Vagina (tissue), 2 donors: ENCODE data around the gene CRTAC1.

Experiments used
- POLR2A ChIP-seq, 2 donors: fragments of 450-650 bp; IDR thresholded peaks; one replicate each; pipeline ENCODE4 v1.6.1; 2017; ENCODE audit warnings: antibody characterized with exemption in 2 of 2, mild to moderate bottlenecking in 2 of 2, moderate library complexity in 2 of 2
- POLR2AphosphoS5 ChIP-seq, 2 donors: sonication (generic); formaldehyde crosslinking; IDR thresholded peaks; one replicate each; pipeline ENCODE4 v1.9.0; 2017; ENCODE audit warnings: antibody characterized with exemption in 2 of 2, mild to moderate bottlenecking in 2 of 2, low read depth in 1 of 2; ENCODE audit not compliant: insufficient read depth in 1 of 2
- TF ChIP-seq, protein P1 (sequence below), 3 experiments: fragments of 450-650 bp in 2 of 3; fragments of 200-600 bp in 1 of 3; sonication (generic) in 1 of 3; IDR thresholded peaks; one replicate each; pipeline ENCODE4 v1.5.1; 2017 to 2019; ENCODE audit warnings: antibody characterized with exemption in 3 of 3, mild to moderate bottlenecking in 2 of 3, moderate library complexity in 2 of 3

DNA sequence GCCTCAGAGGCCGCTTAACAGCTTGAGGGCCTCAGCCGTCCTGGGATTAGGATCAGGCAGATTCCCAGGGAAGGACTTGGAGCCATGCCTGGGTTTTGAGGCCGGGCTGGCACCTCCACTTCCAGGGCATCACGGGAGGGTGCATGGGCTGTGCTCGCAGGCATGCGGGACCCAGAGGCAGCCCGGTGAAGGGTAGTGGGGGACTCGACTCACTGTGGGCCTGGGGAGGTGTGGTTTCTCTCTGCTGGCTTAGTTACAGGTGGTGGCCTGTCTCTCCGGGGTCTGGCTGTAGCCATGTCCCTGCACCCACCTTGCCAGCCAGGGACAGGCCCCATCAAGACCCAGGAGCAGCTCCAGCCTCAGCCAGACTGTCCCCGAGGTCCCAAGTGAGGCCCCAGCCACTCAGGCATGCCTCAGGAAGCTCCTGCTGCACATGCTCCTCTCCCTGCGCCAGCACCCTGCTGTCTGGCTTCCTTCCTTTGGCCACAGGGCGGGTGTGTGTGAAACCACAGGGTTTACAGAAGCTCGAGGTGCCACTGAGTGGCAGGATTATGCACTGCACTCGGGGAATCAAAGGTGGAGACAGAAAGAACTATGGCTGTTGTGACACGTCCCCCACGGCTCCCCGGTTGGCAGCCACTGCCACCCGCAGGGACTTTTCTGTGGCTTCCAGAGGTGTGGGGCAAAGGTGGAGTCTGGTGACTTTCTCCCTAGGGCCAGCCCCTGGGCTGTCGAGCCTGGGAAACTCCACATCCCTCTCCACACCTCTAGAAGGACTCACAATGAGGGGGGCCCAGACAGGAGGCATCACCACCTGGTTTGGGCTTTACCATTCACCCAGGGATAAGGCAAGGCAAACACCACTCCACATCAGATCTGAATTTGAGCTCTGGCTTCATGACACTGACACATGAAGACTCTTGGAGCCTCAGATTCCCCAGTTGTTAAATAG, 161.1 kb downstream of the CRTAC1 start:
- TF ChIP-seq, protein P1, sequence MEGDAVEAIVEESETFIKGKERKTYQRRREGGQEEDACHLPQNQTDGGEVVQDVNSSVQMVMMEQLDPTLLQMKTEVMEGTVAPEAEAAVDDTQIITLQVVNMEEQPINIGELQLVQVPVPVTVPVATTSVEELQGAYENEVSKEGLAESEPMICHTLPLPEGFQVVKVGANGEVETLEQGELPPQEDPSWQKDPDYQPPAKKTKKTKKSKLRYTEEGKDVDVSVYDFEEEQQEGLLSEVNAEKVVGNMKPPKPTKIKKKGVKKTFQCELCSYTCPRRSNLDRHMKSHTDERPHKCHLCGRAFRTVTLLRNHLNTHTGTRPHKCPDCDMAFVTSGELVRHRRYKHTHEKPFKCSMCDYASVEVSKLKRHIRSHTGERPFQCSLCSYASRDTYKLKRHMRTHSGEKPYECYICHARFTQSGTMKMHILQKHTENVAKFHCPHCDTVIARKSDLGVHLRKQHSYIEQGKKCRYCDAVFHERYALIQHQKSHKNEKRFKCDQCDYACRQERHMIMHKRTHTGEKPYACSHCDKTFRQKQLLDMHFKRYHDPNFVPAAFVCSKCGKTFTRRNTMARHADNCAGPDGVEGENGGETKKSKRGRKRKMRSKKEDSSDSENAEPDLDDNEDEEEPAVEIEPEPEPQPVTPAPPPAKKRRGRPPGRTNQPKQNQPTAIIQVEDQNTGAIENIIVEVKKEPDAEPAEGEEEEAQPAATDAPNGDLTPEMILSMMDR (IDR thresholded peaks at IDR 0.05) = peak; percentile 22 to 64 (median 53)
- TF ChIP-seq POLR2A (IDR thresholded peaks at IDR 0.05) = no peak
- TF ChIP-seq POLR2AphosphoS5 (IDR thresholded peaks at IDR 0.05; ENCODE audit: insufficient read depth in 1 of 2, low read depth in 1 of 2) = peak; percentile 30 to 58
